ENCODE measurements around the gene CELF2.

CELF2 gene

GRCh38 chr10:11106621-11107374 is 89.1 kb downstream of the CELF2 start:
- peaks cover 0 to 7% of the 10 kb centered on the region in 2 donors for H3K9me3 ChIP-seq (ENCODE audit: control insufficient read depth in 1 of 2, low read length in 2 of 2)
- H3K27ac ChIP-seq (ENCODE audit: low read length) = no peak overlapping the region
- no peaks in the 10 kb centered on the region for H3K4me1 ChIP-seq (ENCODE audit: control insufficient read depth in 1 of 2, insufficient read depth in 2 of 2, low read length in 2 of 2)
- H3K36me3 ChIP-seq (ENCODE audit: control insufficient read depth in 1 of 2, insufficient read depth in 2 of 2, low read length in 2 of 2) = no peaks in the 10 kb centered on the region
- no peak overlapping the region for H3K4me3 ChIP-seq (ENCODE audit: low read depth in 1 of 2, low read length in 2 of 2)
- H3K27me3 ChIP-seq (ENCODE audit: low read depth, low read length) = no peaks in the 10 kb centered on the region

- Histone ChIP-seq H3K27me3 (ENCODE audit: low read depth, low read length) (no peaks in the 10 kb centered on the region), H3K9me3 (ENCODE audit: control insufficient read depth in 1 of 2, low read length in 2 of 2) (peaks cover 0 to 7% of the 10 kb centered on the region in 2 donors), H3K36me3 (ENCODE audit: control insufficient read depth in 1 of 2, insufficient read depth in 2 of 2, low read length in 2 of 2) (no peaks in the 10 kb centered on the region), H3K27ac (ENCODE audit: low read length) (no peak overlapping the region), H3K4me3 (ENCODE audit: low read depth in 1 of 2, low read length in 2 of 2) (no peak overlapping the region), H3K4me1 (ENCODE audit: control insufficient read depth in 1 of 2, insufficient read depth in 2 of 2, low read length in 2 of 2) (no peaks in the 10 kb centered on the region)
Observed at GRCh38 chr10:11107948-11108347, 90.3 kb downstream of the CELF2 start.

- Histone ChIP-seq H3K36me3 (ENCODE audit: control insufficient read depth in 1 of 2, insufficient read depth in 2 of 2, low read length in 2 of 2) (no peaks in the 10 kb centered on the region), H3K27ac (ENCODE audit: low read length) (no peak overlapping the region), H3K4me3 (ENCODE audit: low read depth in 1 of 2, low read length in 2 of 2) (no peak overlapping the region), H3K4me1 (ENCODE audit: control insufficient read depth in 1 of 2, insufficient read depth in 2 of 2, low read length in 2 of 2) (no peaks in the 10 kb centered on the region), H3K9me3 (ENCODE audit: control insufficient read depth in 1 of 2, low read length in 2 of 2) (peaks cover 0 to 7% of the 10 kb centered on the region in 2 donors), H3K27me3 (ENCODE audit: low read depth, low read length) (no peaks in the 10 kb centered on the region)
Observed at GRCh38 chr10:11108356-11108755, 90.7 kb downstream of the CELF2 start.

GRCh38 chr10:11109590-11109989 is 91.9 kb downstream of the CELF2 start:
- H3K4me1 ChIP-seq (ENCODE audit: control insufficient read depth in 1 of 2, insufficient read depth in 2 of 2, low read length in 2 of 2) = no peaks in the 10 kb centered on the region
- peaks cover 0 to 7% of the 10 kb centered on the region in 2 donors for H3K9me3 ChIP-seq (ENCODE audit: control insufficient read depth in 1 of 2, low read length in 2 of 2)
- no peaks in the 10 kb centered on the region for H3K36me3 ChIP-seq (ENCODE audit: control insufficient read depth in 1 of 2, insufficient read depth in 2 of 2, low read length in 2 of 2)
- no peak overlapping the region for H3K27ac ChIP-seq (ENCODE audit: low read length)
- no peak overlapping the region for H3K4me3 ChIP-seq (ENCODE audit: low read depth in 1 of 2, low read length in 2 of 2)
- no peaks in the 10 kb centered on the region for H3K27me3 ChIP-seq (ENCODE audit: low read depth, low read length)

GRCh38 chr10:11110539-11110938 is 92.9 kb downstream of the CELF2 start:
- H3K36me3 ChIP-seq (ENCODE audit: control insufficient read depth in 1 of 2, insufficient read depth in 2 of 2, low read length in 2 of 2) = no peaks in the 10 kb centered on the region
- peaks cover 0 to 7% of the 10 kb centered on the region in 2 donors for H3K9me3 ChIP-seq (ENCODE audit: control insufficient read depth in 1 of 2, low read length in 2 of 2)
- H3K27ac ChIP-seq (ENCODE audit: low read length) = no peak overlapping the region
- no peaks in the 10 kb centered on the region for H3K27me3 ChIP-seq (ENCODE audit: low read depth, low read length)
- no peaks in the 10 kb centered on the region for H3K4me1 ChIP-seq (ENCODE audit: control insufficient read depth in 1 of 2, insufficient read depth in 2 of 2, low read length in 2 of 2)
- H3K4me3 ChIP-seq (ENCODE audit: low read depth in 1 of 2, low read length in 2 of 2) = no peak overlapping the region

GRCh38 chr10:11111490-11111889 is 93.8 kb downstream of the CELF2 start:
- H3K27me3 ChIP-seq (ENCODE audit: low read depth, low read length) = no peaks in the 10 kb centered on the region
- no peak overlapping the region for H3K4me3 ChIP-seq (ENCODE audit: low read depth in 1 of 2, low read length in 2 of 2)
- H3K27ac ChIP-seq (ENCODE audit: low read length) = no peak overlapping the region
- peaks cover 0 to 7% of the 10 kb centered on the region in 2 donors for H3K9me3 ChIP-seq (ENCODE audit: control insufficient read depth in 1 of 2, low read length in 2 of 2)
- no peaks in the 10 kb centered on the region for H3K36me3 ChIP-seq (ENCODE audit: control insufficient read depth in 1 of 2, insufficient read depth in 2 of 2, low read length in 2 of 2)
- no peaks in the 10 kb centered on the region for H3K4me1 ChIP-seq (ENCODE audit: control insufficient read depth in 1 of 2, insufficient read depth in 2 of 2, low read length in 2 of 2)

GRCh38 chr10:11112718-11113117 is 95.0 kb downstream of the CELF2 start:
- Histone ChIP-seq H3K36me3 (ENCODE audit: control insufficient read depth in 1 of 2, insufficient read depth in 2 of 2, low read length in 2 of 2) (no peaks in the 10 kb centered on the region), H3K4me1 (ENCODE audit: control insufficient read depth in 1 of 2, insufficient read depth in 2 of 2, low read length in 2 of 2) (no peaks in the 10 kb centered on the region), H3K4me3 (ENCODE audit: low read depth in 1 of 2, low read length in 2 of 2) (no peak overlapping the region), H3K9me3 (ENCODE audit: control insufficient read depth in 1 of 2, low read length in 2 of 2) (peaks cover 0 to 7% of the 10 kb centered on the region in 2 donors), H3K27ac (ENCODE audit: low read length) (no peak overlapping the region), H3K27me3 (ENCODE audit: low read depth, low read length) (no peaks in the 10 kb centered on the region)

GRCh38 chr10:11113156-11113555 is 95.5 kb downstream of the CELF2 start:
- Histone ChIP-seq H3K27me3 (ENCODE audit: low read depth, low read length) (no peaks in the 10 kb centered on the region), H3K27ac (ENCODE audit: low read length) (no peak overlapping the region), H3K9me3 (ENCODE audit: control insufficient read depth in 1 of 2, low read length in 2 of 2) (peaks cover 0 to 7% of the 10 kb centered on the region in 2 donors), H3K4me3 (ENCODE audit: low read depth in 1 of 2, low read length in 2 of 2) (no peak overlapping the region), H3K36me3 (ENCODE audit: control insufficient read depth in 1 of 2, insufficient read depth in 2 of 2, low read length in 2 of 2) (no peaks in the 10 kb centered on the region), H3K4me1 (ENCODE audit: control insufficient read depth in 1 of 2, insufficient read depth in 2 of 2, low read length in 2 of 2) (no peaks in the 10 kb centered on the region)

- Histone ChIP-seq H3K9me3 (ENCODE audit: control insufficient read depth in 1 of 2, low read length in 2 of 2) (peaks cover 0 to 5% of the 10 kb centered on the region in 2 donors), H3K4me3 (ENCODE audit: low read depth in 1 of 2, low read length in 2 of 2) (no peak overlapping the region), H3K27me3 (ENCODE audit: low read depth, low read length) (no peaks in the 10 kb centered on the region), H3K27ac (ENCODE audit: low read length) (no peak overlapping the region), H3K4me1 (ENCODE audit: control insufficient read depth in 1 of 2, insufficient read depth in 2 of 2, low read length in 2 of 2) (no peaks in the 10 kb centered on the region), H3K36me3 (ENCODE audit: control insufficient read depth in 1 of 2, insufficient read depth in 2 of 2, low read length in 2 of 2) (no peaks in the 10 kb centered on the region)
Observed at GRCh38 chr10:11114269-11114668, 96.6 kb downstream of the CELF2 start.

GRCh38 chr10:11115337-11115736 is 97.7 kb downstream of the CELF2 start:
- Histone ChIP-seq H3K36me3 (ENCODE audit: control insufficient read depth in 1 of 2, insufficient read depth in 2 of 2, low read length in 2 of 2) (no peaks in the 10 kb centered on the region), H3K4me1 (ENCODE audit: control insufficient read depth in 1 of 2, insufficient read depth in 2 of 2, low read length in 2 of 2) (no peaks in the 10 kb centered on the region), H3K27ac (ENCODE audit: low read length) (no peak overlapping the region), H3K4me3 (ENCODE audit: low read depth in 1 of 2, low read length in 2 of 2) (no peak overlapping the region), H3K9me3 (ENCODE audit: control insufficient read depth in 1 of 2, low read length in 2 of 2) (no peaks in the 10 kb centered on the region), H3K27me3 (ENCODE audit: low read depth, low read length) (no peaks in the 10 kb centered on the region)

- no peak overlapping the region for H3K27ac ChIP-seq (ENCODE audit: low read length)
- peaks cover 0 to 8% of the 10 kb centered on the region in 2 donors for H3K4me1 ChIP-seq (ENCODE audit: control insufficient read depth in 1 of 2, insufficient read depth in 2 of 2, low read length in 2 of 2)
- no peaks in the 10 kb centered on the region for H3K9me3 ChIP-seq (ENCODE audit: control insufficient read depth in 1 of 2, low read length in 2 of 2)
- H3K36me3 ChIP-seq (ENCODE audit: control insufficient read depth in 1 of 2, insufficient read depth in 2 of 2, low read length in 2 of 2) = no peaks in the 10 kb centered on the region
- H3K4me3 ChIP-seq (ENCODE audit: low read depth in 1 of 2, low read length in 2 of 2) = no peak overlapping the region
- no peaks in the 10 kb centered on the region for H3K27me3 ChIP-seq (ENCODE audit: low read depth, low read length)
Observed at GRCh38 chr10:11116361-11116760, 98.7 kb downstream of the CELF2 start.

GRCh38 chr10:11116817-11117216 is 99.1 kb downstream of the CELF2 start:
- H3K4me3 ChIP-seq (ENCODE audit: low read depth in 1 of 2, low read length in 2 of 2) = no peak overlapping the region
- H3K27ac ChIP-seq (ENCODE audit: low read length) = no peak overlapping the region
- H3K9me3 ChIP-seq (ENCODE audit: control insufficient read depth in 1 of 2, low read length in 2 of 2) = no peaks in the 10 kb centered on the region

More at GRCh38 chr10:11116817-11117216, 99.1 kb downstream of the CELF2 start:
- Histone ChIP-seq H3K4me1 (ENCODE audit: control insufficient read depth in 1 of 2, insufficient read depth in 2 of 2, low read length in 2 of 2) (peaks cover 0 to 12% of the 10 kb centered on the region in 2 donors), H3K27me3 (ENCODE audit: low read depth, low read length) (no peaks in the 10 kb centered on the region), H3K36me3 (ENCODE audit: control insufficient read depth in 1 of 2, insufficient read depth in 2 of 2, low read length in 2 of 2) (no peaks in the 10 kb centered on the region)
